Forelimb muscle (tissue), 1 donor: ENCODE measurements around the gene INKA1. TPM values are rescaled to one million over a fixed set of nuclear protein-coding genes. Genes with fewer than 3 reads are reported as not detected.
"Not testable (repeated sequence)": the region's sequence is repeated elsewhere in the genome, so short reads cannot be mapped to it uniquely, and the experiment has no call there.

Source experiments
- DNase-seq: peaks from one replicate; pipeline ENCODE4 v3.0.0-alpha.2; 2013; ENCODE audit warnings: low read depth
- polyA plus RNA-seq: library from polyadenylated mRNA; unstranded; fragments of 120-200 nt; gene quantifications from one replicate; pipeline ENCODE4 v1.2.1, GENCODE V29; 2013; ENCODE audit not compliant: insufficient read length

INKA1 gene
- polyA plus RNA-seq, 1 donor: 6.8 TPM

GRCh38 chr3:49807431-49808114, 4.5 kb downstream of the INKA1 start:
- no peak for DNase-seq

- no peak for DNase-seq
Observed at GRCh38 chr3:49812916-49813496, 9.9 kb downstream of the INKA1 start.

GRCh38 chr3:49813497-49814174, 10.6 kb downstream of the INKA1 start, which contains the start of gene UBA7:
UBA7 (minus strand) TSS chr3:49813953; CDS start chr3:49813787, 166 bp downstream.
- peak; percentile 46 for DNase-seq

DNA sequence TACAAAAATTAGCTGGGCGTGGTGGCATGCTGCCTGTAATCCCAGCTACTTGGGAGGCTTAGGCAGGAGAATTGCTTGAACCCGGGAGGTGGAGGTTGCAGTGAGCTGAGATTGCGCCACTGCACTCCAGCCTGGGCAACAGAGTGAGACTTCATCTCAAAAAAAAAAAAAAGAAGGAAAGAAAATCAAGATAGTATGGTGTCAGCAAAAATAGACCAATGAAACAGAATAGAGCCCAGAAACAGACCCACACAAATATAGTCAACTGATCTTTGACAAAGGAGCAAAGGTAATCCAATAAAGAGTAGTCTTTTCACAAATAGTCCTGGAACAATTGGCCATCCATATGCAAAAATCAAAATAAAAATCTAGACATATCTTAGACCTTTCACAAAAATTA, 20.1 kb downstream of the INKA1 start:
- DNase-seq: not testable (repeated sequence)

DNA sequence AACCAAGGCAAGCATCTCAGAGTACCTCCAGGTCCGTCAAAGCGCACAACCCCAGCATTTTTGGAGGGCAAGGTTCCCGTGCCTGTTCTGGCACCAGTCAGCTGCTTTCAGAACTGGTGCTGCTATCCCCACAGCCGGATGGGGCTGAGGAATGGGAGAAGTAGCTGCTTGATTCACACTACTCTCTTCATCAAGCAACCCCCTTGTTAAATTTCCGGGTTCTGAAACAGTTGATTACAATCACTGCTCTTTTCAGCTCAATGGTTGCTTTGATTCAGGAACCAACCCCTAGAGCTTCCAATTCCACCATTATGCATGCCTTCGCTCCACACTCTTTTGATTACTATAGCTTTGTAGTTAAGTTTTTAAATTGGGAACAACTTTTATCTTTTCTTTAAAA, 23.0 kb downstream of the INKA1 start:
- no peak for DNase-seq

- DNase-seq: no peak
Observed at GRCh38 chr3:49831341-49831740, 28.3 kb downstream of the INKA1 start.

- DNase-seq: peak; percentile 73
Observed at GRCh38 chr3:49839193-49839809, 36.2 kb downstream of the INKA1 start.

DNA sequence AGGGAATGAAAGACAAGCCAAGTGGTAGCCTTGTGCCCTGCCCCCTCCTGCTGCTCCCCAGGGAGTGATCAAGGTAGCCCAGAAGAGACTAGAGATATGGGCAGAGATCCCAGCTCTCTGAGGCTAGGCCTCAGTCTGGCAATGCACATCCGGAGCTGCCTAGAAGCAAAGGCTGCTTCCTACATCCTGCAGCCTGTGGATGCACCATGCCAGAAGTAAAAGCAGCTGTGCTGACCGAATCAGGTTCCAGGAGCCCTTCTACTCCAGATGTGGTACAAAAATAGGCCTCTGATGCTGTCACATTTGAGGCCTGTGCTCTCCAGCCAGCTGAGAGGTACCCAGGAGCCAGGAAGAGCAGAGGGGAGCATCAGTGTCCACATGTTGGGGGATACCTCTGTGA, 37.3 kb downstream of the INKA1 start:
- peak; percentile 48 for DNase-seq

GRCh38 chr3:49841126-49841696, 38.1 kb downstream of the INKA1 start:
- DNase-seq: no peak

GRCh38 chr3:49841806-49842205, 38.7 kb downstream of the INKA1 start:
- DNase-seq: no peak

DNA sequence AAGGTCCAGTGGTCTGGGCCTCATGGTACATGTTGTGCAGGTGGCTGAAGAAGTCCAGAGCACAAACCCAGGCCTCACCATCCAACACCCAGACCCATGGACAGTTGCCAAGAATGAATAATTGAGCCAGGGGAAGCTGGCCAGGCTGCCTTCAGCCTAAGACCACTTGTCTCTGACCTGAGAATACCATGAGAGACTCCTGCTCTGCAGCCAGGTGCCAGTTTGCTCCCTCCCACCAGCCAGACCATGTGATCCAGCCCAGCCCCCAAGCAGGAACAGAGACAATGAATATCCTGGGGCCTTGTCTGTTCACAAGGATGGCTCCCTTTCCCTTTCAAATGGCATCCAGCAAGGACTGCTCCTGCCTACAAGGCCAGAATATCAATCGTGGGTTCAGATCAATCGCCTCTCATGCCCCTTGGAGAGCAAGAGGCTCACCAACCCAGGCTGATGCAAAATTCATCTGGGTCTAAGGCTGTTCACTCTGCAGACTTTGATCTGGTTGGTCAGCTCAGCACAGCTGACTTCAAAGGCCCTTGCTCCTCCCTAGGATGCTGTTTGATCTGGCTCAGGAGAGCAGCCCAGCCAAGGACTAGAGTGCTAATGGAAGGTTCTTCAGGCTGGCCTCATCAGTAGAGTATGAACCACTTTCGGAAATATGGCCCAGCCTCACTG, 39.9 kb downstream of the INKA1 start:
- no peak for DNase-seq

- no peak for DNase-seq
Observed at GRCh38 chr3:49844464-49845183, 41.6 kb downstream of the INKA1 start.

- DNase-seq: no peak
Observed at GRCh38 chr3:49845694-49846093, 42.6 kb downstream of the INKA1 start.

Other genes with a start within 250 kb of the INKA1 start
- gene BSN, start 248.8 kb upstream of the INKA1 start, polyA plus RNA-seq: 1.2 TPM
- 56.2 TPM for gene APEH, start 128.9 kb upstream of the INKA1 start, polyA plus RNA-seq
- 8.6 TPM for gene MST1, start 113.8 kb upstream of the INKA1 start, polyA plus RNA-seq
- gene RNF123, start 113.7 kb upstream of the INKA1 start, polyA plus RNA-seq: 42.5 TPM
- 2.7 TPM for gene AMIGO3, start 83.6 kb upstream of the INKA1 start, polyA plus RNA-seq
- 10.8 TPM for gene GMPPB, start 79.3 kb upstream of the INKA1 start, polyA plus RNA-seq
- gene IP6K1, start 16.7 kb upstream of the INKA1 start, polyA plus RNA-seq: 22.6 TPM
- gene CDHR4, start 3.4 kb upstream of the INKA1 start, polyA plus RNA-seq: 0.25 TPM
- 18.3 TPM for gene UBA7, start 10.7 kb downstream of the INKA1 start, polyA plus RNA-seq
- 4.3 TPM for gene TRAIP, start 53.3 kb downstream of the INKA1 start, polyA plus RNA-seq
- gene CAMKV, start 66.6 kb downstream of the INKA1 start, polyA plus RNA-seq: 0.13 TPM
- gene MST1R, start 100.6 kb downstream of the INKA1 start, polyA plus RNA-seq: 2.4 TPM
- gene MON1A, start 126.5 kb downstream of the INKA1 start, polyA plus RNA-seq: 5.8 TPM
- gene RBM6, start 136.9 kb downstream of the INKA1 start, polyA plus RNA-seq: 79.4 TPM